BJ (cell line): ENCODE results near the gene FLNC. TPM values are rescaled to one million over a fixed set of nuclear protein-coding genes. Genes with fewer than 3 reads are reported as not detected.

Source experiments
- CTCF ChIA-PET: fragments of 350-600 bp; formaldehyde crosslinking; extraction: SDS; loops from one replicate; lab custom pipeline; 2021; ENCODE audit warnings: antibody characterized with exemption, inconsistent platforms; lab: Yijun Ruan, JAX
- POLR2A ChIA-PET: fragments of 300-600 bp; sonication (Branson Sonifier 250); formaldehyde crosslinking; extraction: SDS; loops from one replicate; lab custom pipeline; 2021; ENCODE audit warnings: antibody characterized with exemption; lab: Charles Lee
- DNase-seq: peaks from one replicate; pipeline ENCODE4 v3.0.0-alpha.2; 2011; ENCODE audit warnings: low read depth
- H3K27me3 ChIP-seq: 2 replicates; pipeline ENCODE4 v1.6.0; 2011; ENCODE audit warnings: low read length; ENCODE audit not compliant: control insufficient read depth, insufficient read depth
- H3K36me3 ChIP-seq: 2 replicates; pipeline ENCODE4 v1.5.1; 2011; ENCODE audit warnings: low read length; ENCODE audit not compliant: control insufficient read depth, insufficient read depth
- H3K4me3 ChIP-seq: 2 replicates; pipeline ENCODE4 v1.5.1; 2011; ENCODE audit warnings: low read depth, mild to moderate bottlenecking, control low read depth, low read length
- polyA plus RNA-seq: library from polyadenylated mRNA; depleted of rRNA; stranded (reverse); fragments of >200 nt; gene quantifications from 2 replicates; pipeline ENCODE4 v1.2.3, GENCODE V29; 2011
- TF ChIP-seq, protein P1 (sequence below): IDR thresholded peaks from 2 replicates; pipeline ENCODE4 v1.5.1; 2011; ENCODE audit warnings: low read depth, mild to moderate bottlenecking, control low read depth, inconsistent platforms, low read length, moderate library complexity; ENCODE audit not compliant: insufficient read depth

FLNC gene
- polyA plus RNA-seq, 1 experiment: 58.6 TPM

GRCh38 chr7:128795129-128795528 is 35.1 kb upstream of the FLNC start:
- ChIA-PET CTCF (interaction anchor here (0.8 to 1.3 kb wide), 2 partner anchors 14 to 15 kb away, joined by 3 to 4 read pairs; no protein-coding TSS in a partner anchor), POLR2A (no interaction called here)
- no peaks in the 10 kb centered on the region for H3K27me3 ChIP-seq
- TF ChIP-seq, protein P1, sequence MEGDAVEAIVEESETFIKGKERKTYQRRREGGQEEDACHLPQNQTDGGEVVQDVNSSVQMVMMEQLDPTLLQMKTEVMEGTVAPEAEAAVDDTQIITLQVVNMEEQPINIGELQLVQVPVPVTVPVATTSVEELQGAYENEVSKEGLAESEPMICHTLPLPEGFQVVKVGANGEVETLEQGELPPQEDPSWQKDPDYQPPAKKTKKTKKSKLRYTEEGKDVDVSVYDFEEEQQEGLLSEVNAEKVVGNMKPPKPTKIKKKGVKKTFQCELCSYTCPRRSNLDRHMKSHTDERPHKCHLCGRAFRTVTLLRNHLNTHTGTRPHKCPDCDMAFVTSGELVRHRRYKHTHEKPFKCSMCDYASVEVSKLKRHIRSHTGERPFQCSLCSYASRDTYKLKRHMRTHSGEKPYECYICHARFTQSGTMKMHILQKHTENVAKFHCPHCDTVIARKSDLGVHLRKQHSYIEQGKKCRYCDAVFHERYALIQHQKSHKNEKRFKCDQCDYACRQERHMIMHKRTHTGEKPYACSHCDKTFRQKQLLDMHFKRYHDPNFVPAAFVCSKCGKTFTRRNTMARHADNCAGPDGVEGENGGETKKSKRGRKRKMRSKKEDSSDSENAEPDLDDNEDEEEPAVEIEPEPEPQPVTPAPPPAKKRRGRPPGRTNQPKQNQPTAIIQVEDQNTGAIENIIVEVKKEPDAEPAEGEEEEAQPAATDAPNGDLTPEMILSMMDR: no peak
- no peak overlapping the region for H3K4me3 ChIP-seq
- no peaks in the 10 kb centered on the region; the same call in 1 of the 2 replicates for H3K36me3 ChIP-seq
- DNase-seq: no peak

- TF ChIP-seq, protein P1: no peak
- POLR2A ChIA-PET: no interaction called here
- peaks cover 3% of the 10 kb centered on the region; the same call in 1 of the 2 replicates for H3K36me3 ChIP-seq
- CTCF ChIA-PET: interaction anchor here (1.3 to 1.5 kb wide), 2 partner anchors 14 to 87 kb away, joined by 4 read pairs; no protein-coding TSS in a partner anchor
- DNase-seq: no peak
- no peak overlapping the region for H3K4me3 ChIP-seq
- no peaks in the 10 kb centered on the region for H3K27me3 ChIP-seq
Measured at GRCh38 chr7:128796327-128796726, 33.9 kb upstream of the FLNC start.

DNA sequence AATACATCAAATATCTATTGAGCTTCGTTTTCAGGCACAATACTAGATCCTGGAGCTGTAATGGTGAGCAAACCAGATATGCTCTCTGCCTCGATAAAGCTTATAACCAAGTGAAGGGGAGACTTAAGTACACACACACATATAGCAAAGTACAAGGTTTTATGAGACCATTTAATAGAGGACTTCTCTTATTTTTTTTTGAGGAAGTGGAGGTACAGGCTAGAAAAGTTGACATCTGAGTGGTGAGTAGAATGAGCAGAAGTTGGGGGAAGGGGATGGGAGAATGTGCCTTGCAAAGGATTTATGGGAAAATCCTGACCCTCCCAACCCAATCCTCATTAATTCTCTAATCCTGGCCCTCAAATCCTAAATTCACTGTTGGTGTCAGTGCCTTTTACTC is 30.8 kb upstream of the FLNC start:
- H3K27me3 ChIP-seq: no peaks in the 10 kb centered on the region
- no peak for DNase-seq
- ChIA-PET POLR2A (no interaction called here), CTCF (interaction anchor here (1.0 kb wide), 1 partner anchor 11 kb away, joined by 3 read pairs; no protein-coding TSS in a partner anchor)
- peaks cover 3% of the 10 kb centered on the region for H3K36me3 ChIP-seq
- H3K4me3 ChIP-seq: no peak overlapping the region
- TF ChIP-seq, protein P1: no peak

DNA sequence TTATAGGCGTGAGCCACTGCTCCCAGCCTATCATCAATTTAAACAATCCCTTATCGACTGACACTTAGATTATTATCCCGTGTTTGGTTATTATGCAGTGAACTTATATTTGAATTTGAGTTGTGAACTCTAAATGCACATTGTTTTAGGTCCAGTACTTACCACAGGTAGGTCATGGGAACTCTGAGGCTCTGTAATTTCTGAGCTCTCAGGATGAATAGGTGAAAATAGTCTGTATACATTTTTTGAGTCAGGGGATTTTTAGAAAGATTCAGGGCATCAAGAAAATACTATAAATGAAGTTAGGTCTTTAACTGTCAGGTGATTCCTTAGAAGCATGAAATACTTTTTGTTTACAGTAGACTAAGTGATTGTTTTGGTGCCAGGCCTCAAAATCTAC is 29.6 kb upstream of the FLNC start:
- peaks cover 8% of the 10 kb centered on the region for H3K36me3 ChIP-seq
- no peaks in the 10 kb centered on the region for H3K27me3 ChIP-seq
- ChIA-PET CTCF (interaction anchor here (0.6 to 0.8 kb wide), 2 partner anchors 13 to 16 kb away, joined by 3 to 4 read pairs; no protein-coding TSS in a partner anchor), POLR2A (no interaction called here)
- no peak overlapping the region for H3K4me3 ChIP-seq
- no peak for DNase-seq
- TF ChIP-seq, protein P1: no peak

- no peak for DNase-seq
- ChIA-PET POLR2A (no interaction called here), CTCF (interaction anchor here (0.8 kb wide), 1 partner anchor 16 kb away, joined by 3 read pairs; no protein-coding TSS in a partner anchor)
- H3K36me3 ChIP-seq: peaks cover 12% of the 10 kb centered on the region
- no peaks in the 10 kb centered on the region for H3K27me3 ChIP-seq
- H3K4me3 ChIP-seq: no peak overlapping the region
- TF ChIP-seq, protein P1: no peak
Measured at GRCh38 chr7:128801003-128801402, 29.2 kb upstream of the FLNC start.
